ENCODE measurements around the gene NPIPA7.
"Not testable (repeated sequence)": the region's sequence is repeated elsewhere in the genome, so short reads cannot be mapped to it uniquely, and the experiment has no call there.

Gene NPIPA7
- long read RNA-seq, result 0 reads

GRCh38 chr16:16378840-16379239, at the start of gene NPIPA7:
Gene NPIPA7, plus strand, starts transcription at chr16:16379140. Its CDS starts 105 bp downstream, at chr16:16379245.
- not testable (repeated sequence) for H3K27me3 ChIP-seq (ENCODE audit: insufficient read depth, poor library complexity, severe bottlenecking); H3K27ac ChIP-seq (replicated peaks); H3K4me3 ChIP-seq (replicated peaks; ENCODE audit: insufficient read depth, low read length); DNase-seq (ENCODE audit: low read depth in 1 of 2, low spot score in 1 of 2)

GRCh38 chr16:16331466-16331865, 47.5 kb upstream of the NPIPA7 start:
- not testable (repeated sequence) for DNase-seq (ENCODE audit: low read depth in 1 of 2, low spot score in 1 of 2); H3K4me3 ChIP-seq (replicated peaks; ENCODE audit: insufficient read depth, low read length); H3K27me3 ChIP-seq (ENCODE audit: insufficient read depth, poor library complexity, severe bottlenecking); H3K27ac ChIP-seq (replicated peaks)

- H3K4me3 ChIP-seq (replicated peaks; ENCODE audit: insufficient read depth, low read length); H3K27ac ChIP-seq (replicated peaks); DNase-seq (ENCODE audit: low read depth in 1 of 2, low spot score in 1 of 2): not testable (repeated sequence)
Observed at GRCh38 chr16:16357556-16357955, 21.4 kb upstream of the NPIPA7 start.

GRCh38 chr16:16358539-16359240, 20.2 kb upstream of the NPIPA7 start:
- H3K27me3 ChIP-seq (ENCODE audit: insufficient read depth, poor library complexity, severe bottlenecking); H3K27ac ChIP-seq (replicated peaks); DNase-seq (ENCODE audit: low read depth in 1 of 2, low spot score in 1 of 2); H3K4me3 ChIP-seq (replicated peaks; ENCODE audit: insufficient read depth, low read length): not testable (repeated sequence)

More at GRCh38 chr16:16357556-16357955, 21.4 kb upstream of the NPIPA7 start:
- H3K27me3 ChIP-seq (ENCODE audit: insufficient read depth, poor library complexity, severe bottlenecking), result not testable (repeated sequence)

GRCh38 chr16:16363595-16363994, 15.3 kb upstream of the NPIPA7 start:
- H3K27me3 ChIP-seq (ENCODE audit: insufficient read depth, poor library complexity, severe bottlenecking); H3K4me3 ChIP-seq (replicated peaks; ENCODE audit: insufficient read depth, low read length); DNase-seq (ENCODE audit: low read depth in 1 of 2, low spot score in 1 of 2); H3K27ac ChIP-seq (replicated peaks): not testable (repeated sequence)

GRCh38 chr16:16364100-16364499, 14.8 kb upstream of the NPIPA7 start:
- H3K27me3 ChIP-seq (ENCODE audit: insufficient read depth, poor library complexity, severe bottlenecking); H3K4me3 ChIP-seq (replicated peaks; ENCODE audit: insufficient read depth, low read length); H3K27ac ChIP-seq (replicated peaks); DNase-seq (ENCODE audit: low read depth in 1 of 2, low spot score in 1 of 2): not testable (repeated sequence)

- DNase-seq (ENCODE audit: low read depth in 1 of 2, low spot score in 1 of 2); H3K4me3 ChIP-seq (replicated peaks; ENCODE audit: insufficient read depth, low read length); H3K27me3 ChIP-seq (ENCODE audit: insufficient read depth, poor library complexity, severe bottlenecking); H3K27ac ChIP-seq (replicated peaks): not testable (repeated sequence)
Observed at GRCh38 chr16:16364701-16365100, 14.2 kb upstream of the NPIPA7 start.

GRCh38 chr16:16365319-16365718, 13.6 kb upstream of the NPIPA7 start:
- not testable (repeated sequence) for DNase-seq (ENCODE audit: low read depth in 1 of 2, low spot score in 1 of 2); H3K4me3 ChIP-seq (replicated peaks; ENCODE audit: insufficient read depth, low read length); H3K27ac ChIP-seq (replicated peaks); H3K27me3 ChIP-seq (ENCODE audit: insufficient read depth, poor library complexity, severe bottlenecking)

GRCh38 chr16:16365851-16366250, 13.1 kb upstream of the NPIPA7 start:
- not testable (repeated sequence) for H3K27me3 ChIP-seq (ENCODE audit: insufficient read depth, poor library complexity, severe bottlenecking); H3K27ac ChIP-seq (replicated peaks); DNase-seq (ENCODE audit: low read depth in 1 of 2, low spot score in 1 of 2); H3K4me3 ChIP-seq (replicated peaks; ENCODE audit: insufficient read depth, low read length)

- H3K27me3 ChIP-seq (ENCODE audit: insufficient read depth, poor library complexity, severe bottlenecking); DNase-seq (ENCODE audit: low read depth in 1 of 2, low spot score in 1 of 2); H3K27ac ChIP-seq (replicated peaks); H3K4me3 ChIP-seq (replicated peaks; ENCODE audit: insufficient read depth, low read length): not testable (repeated sequence)
Observed at GRCh38 chr16:16366552-16367284, 12.2 kb upstream of the NPIPA7 start.

GRCh38 chr16:16367285-16367628, 11.7 kb upstream of the NPIPA7 start:
- H3K27me3 ChIP-seq (ENCODE audit: insufficient read depth, poor library complexity, severe bottlenecking); H3K27ac ChIP-seq (replicated peaks); DNase-seq (ENCODE audit: low read depth in 1 of 2, low spot score in 1 of 2); H3K4me3 ChIP-seq (replicated peaks; ENCODE audit: insufficient read depth, low read length): not testable (repeated sequence)

GRCh38 chr16:16369081-16369856, 9.7 kb upstream of the NPIPA7 start:
- H3K4me3 ChIP-seq (replicated peaks; ENCODE audit: insufficient read depth, low read length); H3K27ac ChIP-seq (replicated peaks); DNase-seq (ENCODE audit: low read depth in 1 of 2, low spot score in 1 of 2); H3K27me3 ChIP-seq (ENCODE audit: insufficient read depth, poor library complexity, severe bottlenecking): not testable (repeated sequence)

GRCh38 chr16:16371136-16371735, 7.7 kb upstream of the NPIPA7 start:
- H3K27me3 ChIP-seq (ENCODE audit: insufficient read depth, poor library complexity, severe bottlenecking); H3K4me3 ChIP-seq (replicated peaks; ENCODE audit: insufficient read depth, low read length); DNase-seq (ENCODE audit: low read depth in 1 of 2, low spot score in 1 of 2); H3K27ac ChIP-seq (replicated peaks): not testable (repeated sequence)

GRCh38 chr16:16374192-16374591, 4.7 kb upstream of the NPIPA7 start:
- not testable (repeated sequence) for H3K27me3 ChIP-seq (ENCODE audit: insufficient read depth, poor library complexity, severe bottlenecking); H3K4me3 ChIP-seq (replicated peaks; ENCODE audit: insufficient read depth, low read length); H3K27ac ChIP-seq (replicated peaks); DNase-seq (ENCODE audit: low read depth in 1 of 2, low spot score in 1 of 2)
